WTC11 (cell line): ENCODE measurements around the gene FCHSD2.

Experiments used
- CBFB ChIP-seq: sonication (generic); formaldehyde crosslinking; IDR thresholded peaks from 2 replicates; pipeline ENCODE4 v1.8.1; 2022; ENCODE audit warnings: mild to moderate bottlenecking, low read depth, missing genetic modification reagents
- ELF4 ChIP-seq: sonication (generic); formaldehyde crosslinking; IDR thresholded peaks from 2 replicates; pipeline ENCODE4 v1.8.1; 2022; ENCODE audit warnings: low read depth, mild to moderate bottlenecking, moderate library complexity, missing genetic modification reagents
- FOXP1 ChIP-seq: sonication (generic); formaldehyde crosslinking; IDR thresholded peaks from 2 replicates; pipeline ENCODE4 v1.8.0; 2022; ENCODE audit warnings: missing genetic modification reagents, mild to moderate bottlenecking, moderate library complexity, borderline replicate concordance
- NFE2L1 ChIP-seq: sonication (generic); formaldehyde crosslinking; IDR thresholded peaks from 2 replicates; pipeline ENCODE4 v1.8.1; 2023; ENCODE audit warnings: missing genetic modification reagents
- NR1H2 ChIP-seq: sonication (generic); formaldehyde crosslinking; IDR thresholded peaks from 2 replicates; pipeline ENCODE4 v1.9.0; 2021; ENCODE audit warnings: mild to moderate bottlenecking, moderate library complexity, missing genetic modification reagents
- NR2C2 ChIP-seq: sonication (generic); formaldehyde crosslinking; IDR thresholded peaks from 2 replicates; pipeline ENCODE4 v1.8.0; 2022; ENCODE audit warnings: mild to moderate bottlenecking, missing genetic modification reagents
- RORB ChIP-seq: fragments of 250-450 bp; sonication (Bioruptor Pico); IDR thresholded peaks from 2 replicates; pipeline ENCODE4 v1.9.0; 2021; ENCODE audit warnings: mild to moderate bottlenecking
- TEAD4 ChIP-seq: sonication (generic); formaldehyde crosslinking; IDR thresholded peaks from 2 replicates; pipeline ENCODE4 v1.8.0; 2022; ENCODE audit warnings: mild to moderate bottlenecking, missing genetic modification reagents
- ZNF121 ChIP-seq: sonication (generic); formaldehyde crosslinking; IDR thresholded peaks from 2 replicates; pipeline ENCODE4 v1.8.0; 2023; ENCODE audit warnings: missing genetic modification reagents
- TF ChIP-seq, protein P1 (sequence below): sonication (generic); formaldehyde crosslinking; IDR thresholded peaks from 2 replicates; pipeline ENCODE4 v1.8.0; 2022; ENCODE audit warnings: mild to moderate bottlenecking, missing genetic modification reagents
- TF ChIP-seq, protein P2 (sequence below): fragments of 200-600 bp; IDR thresholded peaks from 2 replicates; pipeline ENCODE4 v1.8.0; 2022; ENCODE audit warnings: antibody characterized with exemption
- TF ChIP-seq, protein P3 (sequence below): sonication (generic); formaldehyde crosslinking; IDR thresholded peaks from 2 replicates; pipeline ENCODE4 v1.8.1; 2023; ENCODE audit warnings: mild to moderate bottlenecking, missing genetic modification reagents
- TF ChIP-seq, protein P4 (sequence below): sonication (generic); formaldehyde crosslinking; IDR thresholded peaks from 2 replicates; pipeline ENCODE4 v1.8.0; 2022; ENCODE audit warnings: mild to moderate bottlenecking, missing genetic modification reagents

DNA sequence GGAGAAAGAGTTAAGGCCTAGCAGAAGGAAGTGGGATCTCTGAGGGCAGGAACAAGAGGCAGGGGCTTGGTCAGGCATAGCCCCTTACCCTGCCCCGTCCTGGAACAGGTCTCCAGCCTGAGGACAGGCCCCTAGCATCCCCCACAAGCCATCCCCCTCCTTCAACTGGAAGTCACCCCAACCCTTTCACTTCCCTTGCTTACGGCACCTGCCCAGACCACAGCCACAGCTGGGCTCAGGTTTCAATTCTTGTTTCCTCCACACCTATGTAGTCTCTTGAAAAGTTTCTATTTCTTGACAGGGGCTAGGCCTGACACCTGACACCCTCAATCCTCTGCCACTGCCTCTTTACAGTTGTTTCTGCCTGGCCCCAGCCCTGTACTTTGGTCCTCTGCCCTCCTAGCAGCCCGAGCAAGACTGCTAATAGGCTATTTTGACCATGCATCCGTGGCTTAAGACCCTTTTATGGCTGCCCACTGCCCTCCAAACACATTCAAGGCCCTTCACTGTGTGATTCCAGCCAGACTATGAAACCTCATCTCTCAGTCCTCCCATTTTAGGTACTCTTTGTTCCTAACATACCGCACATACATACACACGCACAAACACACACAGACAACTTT is 10.9 kb upstream of the FCHSD2 start:
- TF ChIP-seq, protein P1, sequence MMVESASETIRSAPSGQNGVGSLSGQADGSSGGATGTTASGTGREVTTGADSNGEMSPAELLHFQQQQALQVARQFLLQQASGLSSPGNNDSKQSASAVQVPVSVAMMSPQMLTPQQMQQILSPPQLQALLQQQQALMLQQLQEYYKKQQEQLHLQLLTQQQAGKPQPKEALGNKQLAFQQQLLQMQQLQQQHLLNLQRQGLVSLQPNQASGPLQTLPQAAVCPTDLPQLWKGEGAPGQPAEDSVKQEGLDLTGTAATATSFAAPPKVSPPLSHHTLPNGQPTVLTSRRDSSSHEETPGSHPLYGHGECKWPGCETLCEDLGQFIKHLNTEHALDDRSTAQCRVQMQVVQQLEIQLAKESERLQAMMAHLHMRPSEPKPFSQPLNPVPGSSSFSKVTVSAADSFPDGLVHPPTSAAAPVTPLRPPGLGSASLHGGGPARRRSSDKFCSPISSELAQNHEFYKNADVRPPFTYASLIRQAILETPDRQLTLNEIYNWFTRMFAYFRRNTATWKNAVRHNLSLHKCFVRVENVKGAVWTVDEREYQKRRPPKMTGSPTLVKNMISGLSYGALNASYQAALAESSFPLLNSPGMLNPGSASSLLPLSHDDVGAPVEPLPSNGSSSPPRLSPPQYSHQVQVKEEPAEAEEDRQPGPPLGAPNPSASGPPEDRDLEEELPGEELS (CRISPR knock-in tag): no peak
- TF ChIP-seq, protein P2, sequence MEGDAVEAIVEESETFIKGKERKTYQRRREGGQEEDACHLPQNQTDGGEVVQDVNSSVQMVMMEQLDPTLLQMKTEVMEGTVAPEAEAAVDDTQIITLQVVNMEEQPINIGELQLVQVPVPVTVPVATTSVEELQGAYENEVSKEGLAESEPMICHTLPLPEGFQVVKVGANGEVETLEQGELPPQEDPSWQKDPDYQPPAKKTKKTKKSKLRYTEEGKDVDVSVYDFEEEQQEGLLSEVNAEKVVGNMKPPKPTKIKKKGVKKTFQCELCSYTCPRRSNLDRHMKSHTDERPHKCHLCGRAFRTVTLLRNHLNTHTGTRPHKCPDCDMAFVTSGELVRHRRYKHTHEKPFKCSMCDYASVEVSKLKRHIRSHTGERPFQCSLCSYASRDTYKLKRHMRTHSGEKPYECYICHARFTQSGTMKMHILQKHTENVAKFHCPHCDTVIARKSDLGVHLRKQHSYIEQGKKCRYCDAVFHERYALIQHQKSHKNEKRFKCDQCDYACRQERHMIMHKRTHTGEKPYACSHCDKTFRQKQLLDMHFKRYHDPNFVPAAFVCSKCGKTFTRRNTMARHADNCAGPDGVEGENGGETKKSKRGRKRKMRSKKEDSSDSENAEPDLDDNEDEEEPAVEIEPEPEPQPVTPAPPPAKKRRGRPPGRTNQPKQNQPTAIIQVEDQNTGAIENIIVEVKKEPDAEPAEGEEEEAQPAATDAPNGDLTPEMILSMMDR: no peak
- TF ChIP-seq, protein P3, sequence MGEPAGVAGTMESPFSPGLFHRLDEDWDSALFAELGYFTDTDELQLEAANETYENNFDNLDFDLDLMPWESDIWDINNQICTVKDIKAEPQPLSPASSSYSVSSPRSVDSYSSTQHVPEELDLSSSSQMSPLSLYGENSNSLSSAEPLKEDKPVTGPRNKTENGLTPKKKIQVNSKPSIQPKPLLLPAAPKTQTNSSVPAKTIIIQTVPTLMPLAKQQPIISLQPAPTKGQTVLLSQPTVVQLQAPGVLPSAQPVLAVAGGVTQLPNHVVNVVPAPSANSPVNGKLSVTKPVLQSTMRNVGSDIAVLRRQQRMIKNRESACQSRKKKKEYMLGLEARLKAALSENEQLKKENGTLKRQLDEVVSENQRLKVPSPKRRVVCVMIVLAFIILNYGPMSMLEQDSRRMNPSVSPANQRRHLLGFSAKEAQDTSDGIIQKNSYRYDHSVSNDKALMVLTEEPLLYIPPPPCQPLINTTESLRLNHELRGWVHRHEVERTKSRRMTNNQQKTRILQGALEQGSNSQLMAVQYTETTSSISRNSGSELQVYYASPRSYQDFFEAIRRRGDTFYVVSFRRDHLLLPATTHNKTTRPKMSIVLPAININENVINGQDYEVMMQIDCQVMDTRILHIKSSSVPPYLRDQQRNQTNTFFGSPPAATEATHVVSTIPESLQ (CRISPR knock-in tag): no peak
- no peak for TF ChIP-seq NR2C2 (CRISPR knock-in tag)
- TF ChIP-seq NFE2L1 (CRISPR knock-in tag): no peak
- no peak for TF ChIP-seq FOXP1
- TF ChIP-seq, protein P4, sequence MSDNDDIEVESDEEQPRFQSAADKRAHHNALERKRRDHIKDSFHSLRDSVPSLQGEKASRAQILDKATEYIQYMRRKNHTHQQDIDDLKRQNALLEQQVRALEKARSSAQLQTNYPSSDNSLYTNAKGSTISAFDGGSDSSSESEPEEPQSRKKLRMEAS (CRISPR knock-in tag): no peak
- no peak for TF ChIP-seq NR1H2 (CRISPR knock-in tag)
- TF ChIP-seq ZNF121 (CRISPR knock-in tag): no peak
- no peak for TF ChIP-seq RORB (CRISPR knock-in tag)
- no peak for TF ChIP-seq CBFB
- TF ChIP-seq ELF4: no peak
- no peak for TF ChIP-seq TEAD4 (CRISPR knock-in tag)
